ENCODE measurements around the gene MSANTD7.

The MSANTD7 gene

DNA sequence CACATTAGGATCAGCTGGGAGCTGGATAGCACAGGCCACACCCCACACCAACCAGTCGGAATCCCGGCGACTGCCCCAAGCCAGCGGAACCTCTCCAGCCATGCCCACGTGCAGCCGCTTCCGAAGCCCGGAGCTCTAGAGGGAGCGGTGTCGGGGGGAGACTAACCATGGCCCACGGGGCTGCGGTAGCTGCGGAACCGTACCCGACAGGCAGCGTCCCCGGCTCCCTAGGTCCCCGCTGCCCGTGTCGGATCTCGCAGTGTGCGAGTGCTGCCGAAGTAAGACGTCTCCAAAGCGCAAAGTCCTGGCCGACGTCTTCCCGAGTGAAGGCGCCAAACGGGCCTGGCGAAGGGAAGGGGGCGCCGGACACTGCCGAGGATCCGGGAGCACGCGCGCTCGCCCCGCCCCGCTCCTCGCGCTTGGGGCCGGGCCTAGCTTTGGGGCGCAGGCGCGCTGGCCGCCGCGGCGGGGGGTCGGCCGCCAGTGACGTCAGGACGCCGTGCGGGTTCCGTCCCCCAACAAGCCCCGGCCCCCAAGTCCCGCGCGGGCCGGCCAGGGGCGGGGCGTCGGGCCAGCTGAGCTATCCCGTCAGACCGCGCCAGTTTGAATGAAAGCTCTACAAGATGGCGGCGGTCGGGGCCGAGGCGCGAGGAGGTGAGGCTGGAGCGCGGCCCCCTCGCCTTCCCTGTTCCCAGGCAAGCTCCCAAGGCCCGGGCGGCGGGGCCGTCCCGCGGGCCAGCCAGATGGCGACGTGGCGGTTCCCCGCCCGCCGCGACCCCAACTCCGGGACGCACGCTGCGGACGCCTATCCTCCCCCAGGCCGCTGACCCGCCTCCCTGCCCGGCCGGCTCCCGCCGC lies 40.4 kb downstream of the MSANTD7 start, which contains the start of gene SUV39H2 (continued):
- TF ChIP-seq, protein P1, sequence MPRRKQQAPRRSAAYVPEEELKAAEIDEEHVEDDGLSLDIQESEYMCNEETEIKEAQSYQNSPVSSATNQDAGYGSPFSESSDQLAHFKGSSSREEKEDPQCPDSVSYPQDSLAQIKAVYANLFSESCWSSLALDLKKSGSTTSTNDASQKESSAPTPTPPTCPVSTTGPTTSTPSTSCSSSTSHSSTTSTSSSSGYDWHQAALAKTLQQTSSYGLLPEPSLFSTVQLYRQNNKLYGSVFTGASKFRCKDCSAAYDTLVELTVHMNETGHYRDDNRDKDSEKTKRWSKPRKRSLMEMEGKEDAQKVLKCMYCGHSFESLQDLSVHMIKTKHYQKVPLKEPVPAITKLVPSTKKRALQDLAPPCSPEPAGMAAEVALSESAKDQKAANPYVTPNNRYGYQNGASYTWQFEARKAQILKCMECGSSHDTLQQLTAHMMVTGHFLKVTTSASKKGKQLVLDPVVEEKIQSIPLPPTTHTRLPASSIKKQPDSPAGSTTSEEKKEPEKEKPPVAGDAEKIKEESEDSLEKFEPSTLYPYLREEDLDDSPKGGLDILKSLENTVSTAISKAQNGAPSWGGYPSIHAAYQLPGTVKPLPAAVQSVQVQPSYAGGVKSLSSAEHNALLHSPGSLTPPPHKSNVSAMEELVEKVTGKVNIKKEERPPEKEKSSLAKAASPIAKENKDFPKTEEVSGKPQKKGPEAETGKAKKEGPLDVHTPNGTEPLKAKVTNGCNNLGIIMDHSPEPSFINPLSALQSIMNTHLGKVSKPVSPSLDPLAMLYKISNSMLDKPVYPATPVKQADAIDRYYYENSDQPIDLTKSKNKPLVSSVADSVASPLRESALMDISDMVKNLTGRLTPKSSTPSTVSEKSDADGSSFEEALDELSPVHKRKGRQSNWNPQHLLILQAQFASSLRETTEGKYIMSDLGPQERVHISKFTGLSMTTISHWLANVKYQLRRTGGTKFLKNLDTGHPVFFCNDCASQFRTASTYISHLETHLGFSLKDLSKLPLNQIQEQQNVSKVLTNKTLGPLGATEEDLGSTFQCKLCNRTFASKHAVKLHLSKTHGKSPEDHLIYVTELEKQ (tag by site-specific recombination; IDR thresholded peaks at IDR 0.05; ENCODE audit: borderline replicate concordance) = 0 out of 2 replicates have a peak, but pooled peaks have one; percentile 19
- TF ChIP-seq SP3 (tag by site-specific recombination; IDR thresholded peaks at IDR 0.05) = peak; percentile 32; the same call in 1 of the 2 replicates
- TF ChIP-seq, protein P2, sequence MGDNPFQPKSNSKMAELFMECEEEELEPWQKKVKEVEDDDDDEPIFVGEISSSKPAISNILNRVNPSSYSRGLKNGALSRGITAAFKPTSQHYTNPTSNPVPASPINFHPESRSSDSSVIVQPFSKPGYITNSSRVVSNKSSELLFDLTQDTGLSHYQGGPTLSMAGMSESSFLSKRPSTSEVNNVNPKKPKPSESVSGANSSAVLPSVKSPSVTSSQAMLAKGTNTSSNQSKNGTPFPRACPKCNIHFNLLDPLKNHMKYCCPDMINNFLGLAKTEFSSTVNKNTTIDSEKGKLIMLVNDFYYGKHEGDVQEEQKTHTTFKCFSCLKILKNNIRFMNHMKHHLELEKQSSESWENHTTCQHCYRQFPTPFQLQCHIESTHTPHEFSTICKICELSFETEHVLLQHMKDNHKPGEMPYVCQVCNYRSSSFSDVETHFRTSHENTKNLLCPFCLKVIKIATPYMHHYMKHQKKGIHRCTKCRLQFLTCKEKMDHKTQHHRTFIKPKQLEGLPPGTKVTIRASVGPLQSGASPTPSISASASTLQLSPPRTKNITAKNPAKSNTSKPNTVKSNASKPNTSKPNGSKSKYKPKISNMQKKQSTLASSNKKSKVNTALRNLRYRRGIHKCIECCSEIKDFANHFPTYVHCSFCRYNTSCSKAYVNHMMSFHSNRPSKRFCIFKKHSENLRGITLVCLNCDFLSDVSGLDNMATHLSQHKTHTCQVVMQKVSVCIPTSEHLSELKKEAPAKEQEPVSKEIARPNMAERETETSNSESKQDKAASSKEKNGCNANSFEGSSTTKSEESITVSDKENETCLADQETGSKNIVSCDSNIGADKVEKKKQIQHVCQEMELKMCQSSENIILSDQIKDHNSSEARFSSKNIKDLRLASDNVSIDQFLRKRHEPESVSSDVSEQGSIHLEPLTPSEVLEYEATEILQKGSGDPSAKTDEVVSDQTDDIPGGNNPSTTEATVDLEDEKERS (tag by site-specific recombination; IDR thresholded peaks at IDR 0.05) = no peak
- TF ChIP-seq, protein P3, sequence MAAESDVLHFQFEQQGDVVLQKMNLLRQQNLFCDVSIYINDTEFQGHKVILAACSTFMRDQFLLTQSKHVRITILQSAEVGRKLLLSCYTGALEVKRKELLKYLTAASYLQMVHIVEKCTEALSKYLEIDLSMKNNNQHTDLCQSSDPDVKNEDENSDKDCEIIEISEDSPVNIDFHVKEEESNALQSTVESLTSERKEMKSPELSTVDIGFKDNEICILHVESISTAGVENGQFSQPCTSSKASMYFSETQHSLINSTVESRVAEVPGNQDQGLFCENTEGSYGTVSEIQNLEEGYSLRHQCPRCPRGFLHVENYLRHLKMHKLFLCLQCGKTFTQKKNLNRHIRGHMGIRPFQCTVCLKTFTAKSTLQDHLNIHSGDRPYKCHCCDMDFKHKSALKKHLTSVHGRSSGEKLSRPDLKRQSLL (tag by site-specific recombination; IDR thresholded peaks at IDR 0.05) = no peak
- TF ChIP-seq ZNF350 (tag by site-specific recombination; IDR thresholded peaks at IDR 0.05) = no peak
- TF ChIP-seq ZNF837 (tag by site-specific recombination; IDR thresholded peaks at IDR 0.05) = no peak
- no peak for TF ChIP-seq FEZF1 (tag by site-specific recombination; IDR thresholded peaks at IDR 0.05)
- no peak for TF ChIP-seq ZNF169 (tag by site-specific recombination; IDR thresholded peaks at IDR 0.05)
- TF ChIP-seq ZNF677 (tag by site-specific recombination; IDR thresholded peaks at IDR 0.05) = 0 out of 2 replicates have a peak, but pooled peaks have one; percentile 3
- peak; percentile 81 for TF ChIP-seq KLF16 (tag by site-specific recombination; IDR thresholded peaks at IDR 0.05)
- TF ChIP-seq KLF9 (tag by site-specific recombination; IDR thresholded peaks at IDR 0.05; ENCODE audit: low read depth) = peak; percentile 88
- TF ChIP-seq, protein P4, sequence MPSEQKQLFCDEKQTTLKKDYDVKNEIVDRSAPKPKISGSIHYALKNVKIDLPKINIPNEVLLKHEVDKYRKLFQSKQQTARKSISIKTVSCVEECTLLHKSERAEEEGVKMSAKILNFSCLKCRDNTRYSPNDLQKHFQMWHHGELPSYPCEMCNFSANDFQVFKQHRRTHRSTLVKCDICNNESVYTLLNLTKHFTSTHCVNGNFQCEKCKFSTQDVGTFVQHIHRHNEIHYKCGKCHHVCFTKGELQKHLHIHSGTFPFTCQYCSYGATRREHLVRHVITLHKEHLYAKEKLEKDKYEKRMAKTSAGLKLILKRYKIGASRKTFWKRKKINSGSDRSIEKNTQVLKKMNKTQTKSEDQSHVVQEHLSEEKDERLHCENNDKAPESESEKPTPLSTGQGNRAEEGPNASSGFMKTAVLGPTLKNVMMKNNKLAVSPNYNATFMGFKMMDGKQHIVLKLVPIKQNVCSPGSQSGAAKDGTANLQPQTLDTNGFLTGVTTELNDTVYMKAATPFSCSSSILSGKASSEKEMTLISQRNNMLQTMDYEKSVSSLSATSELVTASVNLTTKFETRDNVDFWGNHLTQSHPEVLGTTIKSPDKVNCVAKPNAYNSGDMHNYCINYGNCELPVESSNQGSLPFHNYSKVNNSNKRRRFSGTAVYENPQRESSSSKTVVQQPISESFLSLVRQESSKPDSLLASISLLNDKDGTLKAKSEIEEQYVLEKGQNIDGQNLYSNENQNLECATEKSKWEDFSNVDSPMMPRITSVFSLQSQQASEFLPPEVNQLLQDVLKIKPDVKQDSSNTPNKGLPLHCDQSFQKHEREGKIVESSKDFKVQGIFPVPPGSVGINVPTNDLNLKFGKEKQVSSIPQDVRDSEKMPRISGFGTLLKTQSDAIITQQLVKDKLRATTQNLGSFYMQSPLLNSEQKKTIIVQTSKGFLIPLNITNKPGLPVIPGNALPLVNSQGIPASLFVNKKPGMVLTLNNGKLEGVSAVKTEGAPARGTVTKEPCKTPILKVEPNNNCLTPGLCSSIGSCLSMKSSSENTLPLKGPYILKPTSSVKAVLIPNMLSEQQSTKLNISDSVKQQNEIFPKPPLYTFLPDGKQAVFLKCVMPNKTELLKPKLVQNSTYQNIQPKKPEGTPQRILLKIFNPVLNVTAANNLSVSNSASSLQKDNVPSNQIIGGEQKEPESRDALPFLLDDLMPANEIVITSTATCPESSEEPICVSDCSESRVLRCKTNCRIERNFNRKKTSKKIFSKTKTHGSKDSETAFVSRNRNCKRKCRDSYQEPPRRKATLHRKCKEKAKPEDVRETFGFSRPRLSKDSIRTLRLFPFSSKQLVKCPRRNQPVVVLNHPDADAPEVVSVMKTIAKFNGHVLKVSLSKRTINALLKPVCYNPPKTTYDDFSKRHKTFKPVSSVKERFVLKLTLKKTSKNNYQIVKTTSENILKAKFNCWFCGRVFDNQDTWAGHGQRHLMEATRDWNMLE (tag by site-specific recombination; conservative IDR thresholded peaks at IDR 0.05; ENCODE audit: low read depth) = no peak
- TF ChIP-seq, protein P5, sequence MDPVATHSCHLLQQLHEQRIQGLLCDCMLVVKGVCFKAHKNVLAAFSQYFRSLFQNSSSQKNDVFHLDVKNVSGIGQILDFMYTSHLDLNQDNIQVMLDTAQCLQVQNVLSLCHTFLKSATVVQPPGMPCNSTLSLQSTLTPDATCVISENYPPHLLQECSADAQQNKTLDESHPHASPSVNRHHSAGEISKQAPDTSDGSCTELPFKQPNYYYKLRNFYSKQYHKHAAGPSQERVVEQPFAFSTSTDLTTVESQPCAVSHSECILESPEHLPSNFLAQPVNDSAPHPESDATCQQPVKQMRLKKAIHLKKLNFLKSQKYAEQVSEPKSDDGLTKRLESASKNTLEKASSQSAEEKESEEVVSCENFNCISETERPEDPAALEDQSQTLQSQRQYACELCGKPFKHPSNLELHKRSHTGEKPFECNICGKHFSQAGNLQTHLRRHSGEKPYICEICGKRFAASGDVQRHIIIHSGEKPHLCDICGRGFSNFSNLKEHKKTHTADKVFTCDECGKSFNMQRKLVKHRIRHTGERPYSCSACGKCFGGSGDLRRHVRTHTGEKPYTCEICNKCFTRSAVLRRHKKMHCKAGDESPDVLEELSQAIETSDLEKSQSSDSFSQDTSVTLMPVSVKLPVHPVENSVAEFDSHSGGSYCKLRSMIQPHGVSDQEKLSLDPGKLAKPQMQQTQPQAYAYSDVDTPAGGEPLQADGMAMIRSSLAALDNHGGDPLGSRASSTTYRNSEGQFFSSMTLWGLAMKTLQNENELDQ (tag by site-specific recombination; IDR thresholded peaks at IDR 0.05; ENCODE audit: low read depth) = no peak
- TF ChIP-seq HOXD13 (CRISPR knock-in tag; IDR thresholded peaks at IDR 0.05; ENCODE audit: borderline replicate concordance) = no peak; the same call in 1 of the 2 replicates
- TF ChIP-seq, protein P6, sequence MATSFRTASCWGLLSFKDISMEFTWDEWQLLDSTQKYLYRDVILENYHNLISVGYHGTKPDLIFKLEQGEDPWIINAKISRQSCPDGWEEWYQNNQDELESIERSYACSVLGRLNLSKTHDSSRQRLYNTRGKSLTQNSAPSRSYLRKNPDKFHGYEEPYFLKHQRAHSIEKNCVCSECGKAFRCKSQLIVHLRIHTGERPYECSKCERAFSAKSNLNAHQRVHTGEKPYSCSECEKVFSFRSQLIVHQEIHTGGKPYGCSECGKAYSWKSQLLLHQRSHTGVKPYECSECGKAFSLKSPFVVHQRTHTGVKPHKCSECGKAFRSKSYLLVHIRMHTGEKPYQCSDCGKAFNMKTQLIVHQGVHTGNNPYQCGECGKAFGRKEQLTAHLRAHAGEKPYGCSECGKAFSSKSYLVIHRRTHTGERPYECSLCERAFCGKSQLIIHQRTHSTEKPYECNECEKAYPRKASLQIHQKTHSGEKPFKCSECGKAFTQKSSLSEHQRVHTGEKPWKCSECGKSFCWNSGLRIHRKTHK (tag by site-specific recombination; IDR thresholded peaks at IDR 0.05) = no peak
- TF ChIP-seq EGR2 (tag by site-specific recombination; IDR thresholded peaks at IDR 0.05; ENCODE audit: low read depth) = no peak
- no peak for TF ChIP-seq WT1 (tag by site-specific recombination; IDR thresholded peaks at IDR 0.05)
- no peak for TF ChIP-seq ZNF670 (tag by site-specific recombination; IDR thresholded peaks at IDR 0.05; ENCODE audit: low read depth)

Data from HEK293 (cell line).